Natural killer cell (primary cell): ENCODE results near the gene SLC25A13. TPM values are rescaled to one million over a fixed set of nuclear protein-coding genes. Genes with fewer than 3 reads are reported as not detected.

Source experiments
- ATAC-seq, 3 donors: fragments of 150-1000 bp in 2 of 3; fragments of 200-7000 bp in 1 of 3; cut with Tn5 transposase; 1 replicate in 1 of 3; 2 replicates in 2 of 3; pipeline ENCODE4 v1.10.0; 2021; ENCODE audit warnings: mild to moderate bottlenecking in 2 of 3, moderate library complexity in 2 of 3
- DNase-seq, 2 donors: peaks; one replicate each; pipeline versions ENCODE4 v3.0.0 to v3.0.0-alpha.2; 2013 to 2021; ENCODE audit warnings: mixed read lengths in 1 of 2
- H3K27ac ChIP-seq: one replicate; pipeline ENCODE4 v1.5.1; 2013; ENCODE audit warnings: mild to moderate bottlenecking, low read length
- H3K27me3 ChIP-seq: one replicate; pipeline ENCODE4 v1.6.1; 2013; ENCODE audit warnings: low read length; ENCODE audit not compliant: control insufficient read depth, insufficient read depth
- H3K36me3 ChIP-seq: one replicate; pipeline ENCODE4 v1.6.1; 2013; ENCODE audit warnings: low read length; ENCODE audit not compliant: control insufficient read depth, insufficient read depth
- H3K4me1 ChIP-seq: one replicate; pipeline ENCODE4 v1.6.1; 2013; ENCODE audit warnings: low read length; ENCODE audit not compliant: control insufficient read depth, insufficient read depth
- H3K4me3 ChIP-seq: one replicate; pipeline ENCODE4 v1.5.1; 2013; ENCODE audit warnings: low read length
- H3K9me3 ChIP-seq: one replicate; pipeline ENCODE4 v1.6.1; 2013; ENCODE audit warnings: low read length; ENCODE audit not compliant: control insufficient read depth, insufficient read depth
- H3K27ac Mint-ChIP-seq, 2 donors: one replicate each; pipeline ENCODE4 v1.8.0; 2022; ENCODE audit warnings: mild to moderate bottlenecking in 2 of 2, mixed read lengths in 2 of 2, moderate library complexity in 1 of 2
- H3K27me3 Mint-ChIP-seq, 2 donors: one replicate each; pipeline ENCODE4 v1.8.0; 2022; ENCODE audit warnings: low read depth in 2 of 2, mixed read lengths in 2 of 2
- H3K36me3 Mint-ChIP-seq: one replicate; pipeline ENCODE4 v1.8.0; 2022; ENCODE audit warnings: mixed read lengths
- H3K4me1 Mint-ChIP-seq, 2 donors: one replicate each; pipeline ENCODE4 v1.8.0; 2022; ENCODE audit warnings: mixed read lengths in 2 of 2
- H3K4me3 Mint-ChIP-seq: one replicate; pipeline ENCODE4 v1.8.0; 2022; ENCODE audit warnings: mild to moderate bottlenecking, moderate library complexity, mixed read lengths
- H3K9me3 Mint-ChIP-seq, 2 donors: one replicate each; pipeline ENCODE4 v1.8.0; 2022; ENCODE audit warnings: mixed read lengths in 2 of 2
- WGBS: methylation state at CpG from one replicate; pipeline ENCODE4 v1.1.7; 2013; ENCODE audit warnings: missing lambda C conversion rate; ENCODE audit not compliant: insufficient coverage; 5-methylcytosine and 5-hydroxymethylcytosine counted together
- intact Hi-C: fragments of 100-400 bp; cut with micrococcal nuclease; formaldehyde crosslinking; loops from one replicate; pipeline ENCODE4 v1.14.2; 2022
- total RNA-seq, 4 donors: library from RNA; stranded (reverse); fragments of 120-200 nt in 1 of 4; gene quantifications; one replicate each; pipeline versions ENCODE4 v1.2.3 to v1.2.4, GENCODE V29; 2013 to 2022
- TF ChIP-seq, protein P1 (sequence below): fragments of 200-600 bp; IDR thresholded peaks from one replicate; pipeline ENCODE4 v1.8.0; 2022; ENCODE audit warnings: antibody characterized with exemption

Gene SLC25A13
- total RNA-seq, 3 donors from 2014 or later (not counting 1 experiment from before 2014, with no cell fraction given): 16.9 to 20.8 (median 20.5) TPM

GRCh38 chr7:96122746-96123145, 199.2 kb downstream of the SLC25A13 start:
- Histone ChIP-seq H3K27me3 (no peaks in the 10 kb centered on the region), H3K4me3 (no peak overlapping the region), H3K36me3 (peaks cover 8% of the 10 kb centered on the region), H3K4me1 (no peaks in the 10 kb centered on the region), H3K27ac (no peak overlapping the region), H3K9me3 (no peaks in the 10 kb centered on the region)
- Mint-ChIP-seq H3K4me1 (peaks cover 0 to 17% of the 10 kb centered on the region in 2 donors), H3K36me3 (peaks cover 9% of the 10 kb centered on the region), H3K4me3 (no peak overlapping the region), H3K9me3 (no peaks in the 10 kb centered on the region), H3K27ac (no peak overlapping the region), H3K27me3 (no peaks in the 10 kb centered on the region)
- ATAC-seq: no peak
- TF ChIP-seq, protein P1, sequence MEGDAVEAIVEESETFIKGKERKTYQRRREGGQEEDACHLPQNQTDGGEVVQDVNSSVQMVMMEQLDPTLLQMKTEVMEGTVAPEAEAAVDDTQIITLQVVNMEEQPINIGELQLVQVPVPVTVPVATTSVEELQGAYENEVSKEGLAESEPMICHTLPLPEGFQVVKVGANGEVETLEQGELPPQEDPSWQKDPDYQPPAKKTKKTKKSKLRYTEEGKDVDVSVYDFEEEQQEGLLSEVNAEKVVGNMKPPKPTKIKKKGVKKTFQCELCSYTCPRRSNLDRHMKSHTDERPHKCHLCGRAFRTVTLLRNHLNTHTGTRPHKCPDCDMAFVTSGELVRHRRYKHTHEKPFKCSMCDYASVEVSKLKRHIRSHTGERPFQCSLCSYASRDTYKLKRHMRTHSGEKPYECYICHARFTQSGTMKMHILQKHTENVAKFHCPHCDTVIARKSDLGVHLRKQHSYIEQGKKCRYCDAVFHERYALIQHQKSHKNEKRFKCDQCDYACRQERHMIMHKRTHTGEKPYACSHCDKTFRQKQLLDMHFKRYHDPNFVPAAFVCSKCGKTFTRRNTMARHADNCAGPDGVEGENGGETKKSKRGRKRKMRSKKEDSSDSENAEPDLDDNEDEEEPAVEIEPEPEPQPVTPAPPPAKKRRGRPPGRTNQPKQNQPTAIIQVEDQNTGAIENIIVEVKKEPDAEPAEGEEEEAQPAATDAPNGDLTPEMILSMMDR: no peak
- 100% methylated on average over 1 of the region's 2 CpGs for WGBS
- no peak for DNase-seq
- intact Hi-C loops: no loop called here

DNA sequence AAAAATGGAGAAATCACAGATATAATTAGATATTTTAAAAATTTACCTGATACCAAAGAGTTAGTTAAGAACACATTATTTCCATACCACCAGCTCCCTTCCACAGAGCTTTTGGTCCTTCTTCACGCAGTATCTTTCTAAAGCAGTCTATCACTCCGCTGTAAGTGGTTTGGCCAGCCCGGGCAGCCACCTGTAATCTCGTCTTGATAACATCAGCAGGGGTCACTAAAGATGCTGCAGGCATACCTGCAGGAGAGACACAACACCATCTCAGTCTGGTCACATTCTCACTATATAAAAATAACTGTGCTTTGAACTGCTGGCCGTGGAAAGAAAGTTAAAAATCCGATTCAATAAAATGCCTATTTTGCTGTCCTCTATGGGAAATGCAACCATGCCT, 200.1 kb downstream of the SLC25A13 start:
- Mint-ChIP-seq H3K27ac (peak overlapping the region in 1 of 2 donors; percentile 19), H3K9me3 (no peaks in the 10 kb centered on the region), H3K4me1 (peaks cover 0 to 17% of the 10 kb centered on the region in 2 donors), H3K27me3 (no peaks in the 10 kb centered on the region), H3K4me3 (no peak overlapping the region), H3K36me3 (peaks cover 9% of the 10 kb centered on the region)
- H3K27me3 ChIP-seq: no peaks in the 10 kb centered on the region
- H3K4me1 ChIP-seq: no peaks in the 10 kb centered on the region
- 85% methylated on average over 6 of the region's 6 CpGs for WGBS
- H3K4me3 ChIP-seq: no peak overlapping the region
- H3K9me3 ChIP-seq: no peaks in the 10 kb centered on the region
- no peak for DNase-seq
- TF ChIP-seq, protein P1: no peak
- peaks cover 8% of the 10 kb centered on the region for H3K36me3 ChIP-seq
- intact Hi-C loops: no loop called here
- no peak overlapping the region for H3K27ac ChIP-seq
- no peak for ATAC-seq

DNA sequence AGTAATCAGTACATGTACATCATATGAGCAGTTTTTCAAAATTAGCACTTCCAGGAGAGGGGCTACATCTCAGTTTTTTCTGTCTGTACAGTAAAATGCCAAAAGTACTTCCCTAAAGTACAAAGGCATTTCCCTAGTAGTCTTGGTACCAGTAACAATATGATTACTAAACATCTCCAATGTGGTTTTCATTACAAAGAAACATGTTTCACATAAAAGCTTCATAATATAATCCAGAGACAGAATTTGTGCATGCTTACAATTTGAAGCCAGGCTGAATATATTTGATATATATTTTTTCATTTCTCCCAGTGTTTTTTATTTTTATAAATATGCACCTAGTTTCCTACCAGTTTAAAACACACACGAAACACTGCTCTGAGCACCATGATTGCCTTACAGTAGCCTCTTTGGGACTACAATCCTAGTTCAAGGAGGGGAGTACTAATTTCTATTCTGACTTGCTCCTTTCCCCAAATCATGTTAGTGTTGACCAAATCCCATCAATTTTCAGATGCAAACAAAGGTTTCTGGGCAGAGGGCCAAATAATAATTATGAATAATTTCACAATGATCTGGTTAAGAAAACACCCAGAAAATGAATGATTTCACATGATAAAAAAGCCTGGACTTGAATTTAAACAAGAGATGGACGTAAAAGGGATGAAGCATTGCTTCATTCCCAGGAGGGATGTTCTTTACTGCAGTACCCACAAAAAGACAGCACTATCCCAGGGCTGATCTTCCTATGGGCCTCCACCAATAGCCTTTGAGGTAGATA, 201.3 kb downstream of the SLC25A13 start:
- ATAC-seq: no peak
- H3K27ac Mint-ChIP-seq: no peak overlapping the region

More for the DNA sequence above, 201.3 kb downstream of the SLC25A13 start:
- DNase-seq: no peak
- Histone ChIP-seq H3K4me1 (no peaks in the 10 kb centered on the region), H3K27ac (no peak overlapping the region), H3K4me3 (no peak overlapping the region), H3K27me3 (no peaks in the 10 kb centered on the region), H3K36me3 (peaks cover 8% of the 10 kb centered on the region), H3K9me3 (no peaks in the 10 kb centered on the region)
- Mint-ChIP-seq H3K4me3 (no peak overlapping the region), H3K4me1 (peaks cover 0 to 17% of the 10 kb centered on the region in 2 donors), H3K36me3 (peaks cover 9% of the 10 kb centered on the region), H3K9me3 (no peaks in the 10 kb centered on the region), H3K27me3 (no peaks in the 10 kb centered on the region)
- WGBS: 100% methylated on average over 2 of the region's 2 CpGs
- intact Hi-C loops: no loop called here
- TF ChIP-seq, protein P1: no peak
